ENCODE measurements around the gene LRRC25. TPM values are rescaled to one million over a fixed set of nuclear protein-coding genes. Genes with fewer than 3 reads are reported as not detected.
A peak's percentile ranks its signal among the peaks of the same experiment; 100 is the strongest.

LRRC25 gene
- total RNA-seq, 1 donor from 2014 or later, result 0.08 TPM

DNA sequence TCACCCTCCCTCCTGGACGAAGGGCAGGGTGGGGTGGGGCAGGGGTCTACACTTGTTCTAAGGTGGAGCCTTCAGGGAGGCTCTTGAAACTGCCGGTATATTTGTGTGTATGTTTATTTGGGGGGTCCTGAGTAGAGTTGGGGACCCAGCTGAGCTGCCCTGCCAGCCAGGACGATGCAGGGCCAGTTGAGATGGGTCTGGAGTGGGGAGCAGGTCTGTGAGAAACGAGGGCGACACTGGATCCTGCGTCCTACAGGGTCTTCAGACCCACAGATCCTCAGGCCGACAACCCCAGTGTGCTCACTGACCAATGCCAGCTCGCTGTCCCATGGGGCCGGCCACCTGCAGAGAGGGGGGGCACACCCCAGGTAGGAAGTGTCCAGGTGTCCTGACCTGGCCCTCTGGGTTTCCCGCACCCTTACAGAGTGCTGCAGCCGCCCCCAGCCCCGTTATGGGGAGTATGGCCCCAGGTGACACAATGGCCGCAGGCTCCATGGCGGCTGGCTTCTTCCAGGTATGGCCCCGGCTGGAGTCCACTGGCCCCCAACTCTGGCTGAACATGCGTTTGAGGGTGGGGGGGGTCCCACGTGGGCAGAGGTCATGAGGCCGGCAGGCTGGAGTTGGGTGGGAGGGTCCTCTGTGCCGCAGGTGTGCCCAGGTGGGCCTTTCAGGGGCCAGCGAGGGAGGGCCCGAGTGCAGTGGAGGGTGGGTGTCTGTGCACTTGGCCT lies 33.2 kb upstream of the LRRC25 start:
- DNase-seq (ENCODE audit: low read depth), result no peak
- TF ChIP-seq, protein P1, sequence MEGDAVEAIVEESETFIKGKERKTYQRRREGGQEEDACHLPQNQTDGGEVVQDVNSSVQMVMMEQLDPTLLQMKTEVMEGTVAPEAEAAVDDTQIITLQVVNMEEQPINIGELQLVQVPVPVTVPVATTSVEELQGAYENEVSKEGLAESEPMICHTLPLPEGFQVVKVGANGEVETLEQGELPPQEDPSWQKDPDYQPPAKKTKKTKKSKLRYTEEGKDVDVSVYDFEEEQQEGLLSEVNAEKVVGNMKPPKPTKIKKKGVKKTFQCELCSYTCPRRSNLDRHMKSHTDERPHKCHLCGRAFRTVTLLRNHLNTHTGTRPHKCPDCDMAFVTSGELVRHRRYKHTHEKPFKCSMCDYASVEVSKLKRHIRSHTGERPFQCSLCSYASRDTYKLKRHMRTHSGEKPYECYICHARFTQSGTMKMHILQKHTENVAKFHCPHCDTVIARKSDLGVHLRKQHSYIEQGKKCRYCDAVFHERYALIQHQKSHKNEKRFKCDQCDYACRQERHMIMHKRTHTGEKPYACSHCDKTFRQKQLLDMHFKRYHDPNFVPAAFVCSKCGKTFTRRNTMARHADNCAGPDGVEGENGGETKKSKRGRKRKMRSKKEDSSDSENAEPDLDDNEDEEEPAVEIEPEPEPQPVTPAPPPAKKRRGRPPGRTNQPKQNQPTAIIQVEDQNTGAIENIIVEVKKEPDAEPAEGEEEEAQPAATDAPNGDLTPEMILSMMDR (IDR thresholded peaks at IDR 0.05; ENCODE audit: insufficient read depth, low read length, poor library complexity, severe bottlenecking), result no peak

DNA sequence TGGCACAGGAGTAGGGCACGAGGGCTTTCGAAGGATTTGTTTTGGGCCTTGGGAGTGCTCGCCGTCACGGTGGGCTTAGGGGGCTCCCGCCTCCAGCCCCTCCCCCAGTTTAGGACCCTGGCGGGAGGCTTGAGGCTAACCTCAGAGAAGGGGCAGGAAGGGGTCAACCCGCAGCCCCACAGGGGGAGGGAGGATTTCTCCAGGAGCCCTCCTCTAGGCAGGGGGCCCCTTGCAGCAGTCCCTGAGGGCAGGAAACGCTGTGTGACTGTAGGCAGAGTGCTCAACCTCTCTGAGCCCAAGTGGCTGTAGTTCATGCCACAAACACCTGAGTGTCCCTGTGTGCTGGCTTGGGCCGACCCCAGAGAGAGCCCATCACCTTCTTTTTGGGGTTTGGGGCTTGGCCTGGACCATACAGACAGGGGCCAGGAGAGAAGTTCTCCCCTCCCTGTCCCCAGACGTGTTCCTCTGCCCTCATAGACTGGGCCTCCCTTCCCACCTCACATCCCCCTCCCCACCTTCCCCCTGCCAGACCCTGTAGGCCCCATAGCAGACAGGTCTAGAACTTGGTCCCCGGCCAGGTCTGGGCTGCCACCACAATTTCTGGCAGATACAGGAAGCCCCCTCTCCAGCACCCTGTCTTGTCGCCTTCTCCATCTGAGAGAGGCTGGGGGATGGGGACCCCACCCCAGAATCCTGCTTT lies 32.4 kb upstream of the LRRC25 start:
- Histone ChIP-seq H3K4me3 (ENCODE audit: low read depth, low read length) (no peak overlapping the region), H3K27me3 (ENCODE audit: control insufficient read depth, insufficient read depth, low read length) (no peaks in the 10 kb centered on the region), H3K36me3 (ENCODE audit: control insufficient read depth, insufficient read depth, low read length) (peaks cover 2% of the 10 kb centered on the region)
- TF ChIP-seq, protein P1 (IDR thresholded peaks at IDR 0.05; ENCODE audit: insufficient read depth, low read length, poor library complexity, severe bottlenecking), result no peak
- DNase-seq (ENCODE audit: low read depth), result no peak

More for the DNA sequence above, 33.2 kb upstream of the LRRC25 start:
- Histone ChIP-seq H3K27me3 (ENCODE audit: control insufficient read depth, insufficient read depth, low read length) (no peaks in the 10 kb centered on the region), H3K4me3 (ENCODE audit: low read depth, low read length) (no peak overlapping the region), H3K36me3 (ENCODE audit: control insufficient read depth, insufficient read depth, low read length) (peaks cover 3% of the 10 kb centered on the region)

DNA sequence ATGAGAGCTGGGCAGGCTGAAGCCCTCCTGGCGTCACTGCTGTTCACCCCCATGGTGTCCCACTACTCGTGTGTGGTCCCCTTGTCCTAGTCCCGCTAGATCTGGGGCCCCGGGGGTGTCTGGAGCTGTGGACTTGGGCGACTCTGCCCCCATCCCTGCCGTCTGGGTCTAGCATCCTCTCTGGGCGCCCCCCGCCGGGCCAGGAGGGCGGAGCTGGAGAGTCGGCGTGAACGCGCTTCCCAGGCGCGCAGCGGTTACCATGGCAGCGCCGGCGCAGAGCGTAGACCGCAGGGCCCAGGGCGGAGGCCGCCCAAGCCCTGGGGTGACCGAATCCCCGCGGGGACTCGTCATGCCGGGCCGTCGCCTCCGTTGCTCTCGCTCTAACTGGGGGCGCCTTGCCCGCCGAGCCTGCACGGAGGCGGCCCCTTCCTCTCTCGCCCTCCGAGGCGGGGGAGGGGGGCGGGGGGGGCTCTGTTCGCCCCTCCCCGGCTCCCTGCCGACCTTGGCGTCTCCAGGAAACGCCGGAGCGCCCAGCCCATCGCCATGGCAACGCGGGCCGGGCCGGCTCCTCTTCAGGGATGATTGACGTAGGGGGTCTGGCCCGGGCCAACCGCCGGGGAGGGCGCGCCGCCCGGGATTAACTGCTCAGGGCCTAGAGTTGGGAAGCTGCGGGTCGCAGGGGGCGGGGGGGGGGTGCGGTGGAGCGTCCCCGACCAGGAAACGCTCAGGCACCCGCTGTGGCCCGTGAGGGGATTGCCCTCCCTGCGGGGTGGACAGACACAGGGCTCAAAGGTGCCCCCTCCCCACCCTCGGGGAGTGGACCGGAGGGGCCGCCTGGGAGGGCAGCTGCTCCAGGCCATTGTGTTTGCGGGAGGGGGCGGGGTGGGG lies 31.6 kb upstream of the LRRC25 start:
- TF ChIP-seq, protein P1 (IDR thresholded peaks at IDR 0.05; ENCODE audit: insufficient read depth, low read length, poor library complexity, severe bottlenecking), result peak; percentile 4

DNA sequence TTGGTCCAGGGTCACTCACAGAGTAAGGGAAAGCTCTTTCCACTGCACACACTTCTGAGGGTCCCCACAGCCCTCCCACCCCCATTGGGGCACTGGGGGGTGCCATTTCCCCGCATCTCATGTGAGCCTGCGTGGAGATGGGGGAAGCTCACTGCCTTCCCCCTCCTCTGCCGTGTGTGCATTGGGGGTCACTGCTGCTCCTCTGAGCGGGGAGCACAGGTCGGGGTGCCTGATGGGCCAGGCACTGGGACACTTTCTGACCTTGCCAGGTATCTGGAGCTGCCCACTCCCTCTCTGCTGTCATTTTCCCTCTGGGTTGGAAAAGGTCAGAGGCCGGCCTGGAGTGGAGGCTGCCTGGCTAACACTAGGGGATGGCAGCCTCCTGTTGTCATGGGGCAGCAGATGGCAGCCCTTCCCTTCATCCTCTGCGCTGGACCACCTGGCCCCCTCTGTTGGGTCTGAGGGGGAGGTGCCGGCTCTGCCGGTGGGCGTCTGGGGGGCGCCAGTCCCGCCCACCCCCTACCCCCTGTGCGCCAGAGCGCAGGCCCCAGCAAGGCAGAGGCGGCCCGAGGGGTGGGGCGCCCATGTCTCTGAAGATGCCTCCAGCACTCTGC lies 30.9 kb upstream of the LRRC25 start:
- DNase-seq (ENCODE audit: low read depth), result no peak
- no peak overlapping the region for H3K4me3 ChIP-seq (ENCODE audit: low read depth, low read length)
- no peaks in the 10 kb centered on the region for H3K27me3 ChIP-seq (ENCODE audit: control insufficient read depth, insufficient read depth, low read length)
- TF ChIP-seq, protein P1 (IDR thresholded peaks at IDR 0.05; ENCODE audit: insufficient read depth, low read length, poor library complexity, severe bottlenecking), result no peak
- peaks cover 2% of the 10 kb centered on the region for H3K36me3 ChIP-seq (ENCODE audit: control insufficient read depth, insufficient read depth, low read length)

More for the DNA sequence above, 31.6 kb upstream of the LRRC25 start:
- H3K27me3 ChIP-seq (ENCODE audit: control insufficient read depth, insufficient read depth, low read length), result no peaks in the 10 kb centered on the region
- peak overlapping the region; percentile 25 for H3K4me3 ChIP-seq (ENCODE audit: low read depth, low read length)
- DNase-seq (ENCODE audit: low read depth), result no peak
- peaks cover 2% of the 10 kb centered on the region for H3K36me3 ChIP-seq (ENCODE audit: control insufficient read depth, insufficient read depth, low read length)

DNA sequence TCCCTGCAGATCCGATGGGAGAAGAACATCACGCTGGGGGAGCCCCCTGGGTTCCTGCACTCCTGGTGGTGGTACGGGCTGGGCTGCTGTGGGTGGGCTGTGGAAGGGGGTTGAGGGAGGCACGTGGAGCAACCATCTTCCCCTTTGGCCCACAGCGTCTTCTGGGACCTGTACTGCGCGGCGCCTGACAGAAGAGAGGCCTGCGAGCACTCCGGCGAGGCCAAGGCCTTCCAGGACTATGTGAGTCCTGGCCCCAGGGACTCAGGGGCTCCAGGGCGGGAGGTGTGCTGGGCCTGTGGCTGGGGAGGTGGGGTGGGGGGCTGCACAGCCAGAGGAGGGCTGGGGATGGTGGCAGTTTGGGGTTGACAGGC lies 30.3 kb upstream of the LRRC25 start:
- peaks cover 2% of the 10 kb centered on the region for H3K36me3 ChIP-seq (ENCODE audit: control insufficient read depth, insufficient read depth, low read length)
- no peaks in the 10 kb centered on the region for H3K27me3 ChIP-seq (ENCODE audit: control insufficient read depth, insufficient read depth, low read length)
- no peak overlapping the region for H3K4me3 ChIP-seq (ENCODE audit: low read depth, low read length)
- no peak for DNase-seq (ENCODE audit: low read depth)
- TF ChIP-seq, protein P1 (IDR thresholded peaks at IDR 0.05; ENCODE audit: insufficient read depth, low read length, poor library complexity, severe bottlenecking), result no peak

All from kidney epithelial cell (primary cell).